CD4-positive, alpha-beta T cell treated with Interleukin-6 for 4 hours (primary cell): ENCODE data around the gene PTPA.

Experiments used
- DNase-seq: peaks from one replicate; pipeline ENCODE4 v3.0.0-alpha.2; 2020; ENCODE audit warnings: mixed read lengths

The PTPA gene

GRCh38 chr9:129138476-129139232 is 27.4 kb downstream of the PTPA start:
- no peak for DNase-seq

GRCh38 chr9:129139233-129139992 is 28.2 kb downstream of the PTPA start:
- peak; percentile 85 for DNase-seq

- DNase-seq, result peak; percentile 92
These were observed 28.8 kb downstream of the PTPA start for GRCh38 chr9:129139993-129140396.

- DNase-seq, result peak; percentile 37
These were observed 29.3 kb downstream of the PTPA start for GRCh38 chr9:129140397-129141065.

GRCh38 chr9:129141066-129142041 is 30.1 kb downstream of the PTPA start:
- DNase-seq, result peak; percentile 13

- no peak for DNase-seq
These were observed 31.1 kb downstream of the PTPA start for GRCh38 chr9:129142138-129142935.

- DNase-seq, result peak; percentile 86
These were observed 32.1 kb downstream of the PTPA start for GRCh38 chr9:129143031-129143927.

GRCh38 chr9:129145316-129145715 is 34.1 kb downstream of the PTPA start:
- no peak for DNase-seq

- DNase-seq, result no peak
These were observed 34.7 kb downstream of the PTPA start for GRCh38 chr9:129145841-129146292.

GRCh38 chr9:129146441-129146941 is 35.3 kb downstream of the PTPA start:
- DNase-seq, result no peak

- DNase-seq, result no peak
These were observed 37.4 kb downstream of the PTPA start for GRCh38 chr9:129148463-129149204.

- no peak for DNase-seq
These were observed 38.2 kb downstream of the PTPA start for GRCh38 chr9:129149442-129149841.

- DNase-seq, result no peak
These were observed 38.9 kb downstream of the PTPA start for GRCh38 chr9:129150122-129150521.

GRCh38 chr9:129150672-129151211 is 39.5 kb downstream of the PTPA start:
- DNase-seq, result no peak

GRCh38 chr9:129151469-129151868 is 40.3 kb downstream of the PTPA start:
- no peak for DNase-seq

- DNase-seq, result no peak
These were observed 43.8 kb downstream of the PTPA start for GRCh38 chr9:129154866-129155477.

- DNase-seq, result no peak
These were observed 44.9 kb downstream of the PTPA start for GRCh38 chr9:129156163-129156562.

- DNase-seq, result no peak
These were observed 49.7 kb downstream of the PTPA start for GRCh38 chr9:129160712-129161533.
